Measurements from ENCODE around the gene DYSF.

DNA sequence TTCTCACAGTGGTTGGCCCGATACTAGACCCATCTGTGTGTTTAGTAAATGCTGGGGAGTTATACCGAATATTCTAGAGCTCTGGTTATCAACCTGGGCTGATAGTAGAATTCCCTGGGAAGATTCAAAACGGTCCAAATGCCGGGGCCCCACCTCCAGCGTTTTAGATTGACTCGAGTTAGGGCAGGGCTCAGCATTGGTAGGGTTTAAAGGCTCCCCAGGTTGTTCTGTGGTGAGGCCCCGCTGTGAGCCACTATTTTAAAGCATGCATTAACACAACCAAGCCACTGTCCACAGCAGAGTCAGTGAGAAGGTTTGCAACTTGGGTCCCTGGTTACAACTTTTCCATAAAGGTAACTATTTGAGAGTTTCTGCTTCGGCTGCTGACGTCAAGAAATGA, 73.6 kb downstream of the DYSF start:
- TF ChIP-seq EP300 (IDR thresholded peaks at IDR 0.05) (no peak), POLR2A (IDR thresholded peaks at IDR 0.05) (no peak)
- TF ChIP-seq, protein P1, sequence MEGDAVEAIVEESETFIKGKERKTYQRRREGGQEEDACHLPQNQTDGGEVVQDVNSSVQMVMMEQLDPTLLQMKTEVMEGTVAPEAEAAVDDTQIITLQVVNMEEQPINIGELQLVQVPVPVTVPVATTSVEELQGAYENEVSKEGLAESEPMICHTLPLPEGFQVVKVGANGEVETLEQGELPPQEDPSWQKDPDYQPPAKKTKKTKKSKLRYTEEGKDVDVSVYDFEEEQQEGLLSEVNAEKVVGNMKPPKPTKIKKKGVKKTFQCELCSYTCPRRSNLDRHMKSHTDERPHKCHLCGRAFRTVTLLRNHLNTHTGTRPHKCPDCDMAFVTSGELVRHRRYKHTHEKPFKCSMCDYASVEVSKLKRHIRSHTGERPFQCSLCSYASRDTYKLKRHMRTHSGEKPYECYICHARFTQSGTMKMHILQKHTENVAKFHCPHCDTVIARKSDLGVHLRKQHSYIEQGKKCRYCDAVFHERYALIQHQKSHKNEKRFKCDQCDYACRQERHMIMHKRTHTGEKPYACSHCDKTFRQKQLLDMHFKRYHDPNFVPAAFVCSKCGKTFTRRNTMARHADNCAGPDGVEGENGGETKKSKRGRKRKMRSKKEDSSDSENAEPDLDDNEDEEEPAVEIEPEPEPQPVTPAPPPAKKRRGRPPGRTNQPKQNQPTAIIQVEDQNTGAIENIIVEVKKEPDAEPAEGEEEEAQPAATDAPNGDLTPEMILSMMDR (IDR thresholded peaks at IDR 0.05): no peak
